K562 (cell line): ENCODE results near the gene BCR. TPM values are rescaled to one million over a fixed set of nuclear protein-coding genes. Genes with fewer than 3 reads are reported as not detected.

Experiments
- ATAC-seq: fragments of 200-7000 bp; cut with Tn5 transposase; 3 replicates; pipeline ENCODE4 v1.9.1; 2020; ENCODE audit warnings: moderate library complexity
- BruUV-seq: library from RNA; stranded (reverse); fragments of 400-500 nt; replicated peaks from 2 replicates; lab custom pipeline; 2021; lab: Mats Ljungman, UMichigan
- CTCF ChIA-PET: fragments of 300-600 bp; formaldehyde crosslinking; extraction: SDS; loops from one replicate; lab custom pipeline; 2021; ENCODE audit warnings: low intra/inter-chr PET ratio; lab: Yijun Ruan, JAX
- POLR2A ChIA-PET: fragments of 300-600, 350-650 bp; sonication (Branson Sonifier 250); formaldehyde crosslinking; extraction: SDS; loops from one replicate; lab custom pipeline; 2021; ENCODE audit warnings: antibody characterized with exemption, inconsistent platforms; lab: Yijun Ruan, JAX
- DNase-seq, 4 experiments: peaks; one replicate each; pipeline versions ENCODE4 v3.0.0 to v3.0.0-alpha.2; 2011 to 2018; ENCODE audit warnings: low spot score in 3 of 4, mixed read lengths in 3 of 4; ENCODE audit errors: extremely low read depth in 1 of 4
- FAIRE-seq: peaks from 2 replicates; lab custom pipeline; 2011; peaks lifted over from hg19 to GRCh38; lab: Jason Lieb, UNC
- H2AFZ ChIP-seq: 2 replicates; pipeline ENCODE4 v1.6.0; 2011; ENCODE audit warnings: low read depth, low read length, control low read depth, inconsistent platforms
- H3K27ac ChIP-seq: fragments of 200-600 bp; 3 replicates; pipeline ENCODE4 v1.8.0; 2011; ENCODE audit warnings: low read depth, mild to moderate bottlenecking, control low read depth, inconsistent platforms, low read length, moderate library complexity, mixed read lengths; ENCODE audit errors: extremely low read depth
- H3K27me3 ChIP-seq, 2 experiments: fragments of 300-600 bp in 1 of 2; 2 replicates in 1 of 2; 3 replicates in 1 of 2; pipeline versions ENCODE4 v1.6.0 to v1.8.0; 2011; ENCODE audit warnings: inconsistent platforms in 2 of 2, low read length in 2 of 2, mild to moderate bottlenecking in 1 of 2, mixed read lengths in 1 of 2, moderate library complexity in 1 of 2; ENCODE audit not compliant: control insufficient read depth in 2 of 2, insufficient read depth in 2 of 2
- H3K36me3 ChIP-seq: fragments of 300-600 bp; 3 replicates; pipeline ENCODE4 v1.8.0; 2011; ENCODE audit warnings: mild to moderate bottlenecking, low read length, inconsistent platforms; ENCODE audit not compliant: control insufficient read depth, insufficient read depth
- H3K4me1 ChIP-seq, 2 experiments: fragments of 200-600 bp in 1 of 2; replicated peaks in 1 of 2; 2 replicates in 1 of 2; 3 replicates in 1 of 2; pipeline versions ENCODE4 v1.5.1 to v1.8.0; 2011; ENCODE audit warnings: inconsistent platforms in 2 of 2, low read length in 2 of 2, mild to moderate bottlenecking in 1 of 2, mixed read lengths in 1 of 2, moderate library complexity in 1 of 2; ENCODE audit not compliant: control insufficient read depth in 2 of 2, insufficient read depth in 2 of 2
- H3K4me2 ChIP-seq: 2 replicates; pipeline ENCODE4 v1.6.1; 2011; ENCODE audit warnings: low read length, control low read depth, inconsistent platforms, mixed read lengths; ENCODE audit not compliant: insufficient read depth
- H3K4me3 ChIP-seq: fragments of 200-600 bp; sonication (generic), shearing (Covaris generic); 2 replicates; pipeline ENCODE4 v1.5.1; 2016; ENCODE audit warnings: control low read depth, inconsistent platforms
- H3K79me2 ChIP-seq: fragments of 200-600 bp; 3 replicates; pipeline ENCODE4 v1.8.0; 2011; ENCODE audit warnings: low read length, inconsistent platforms; ENCODE audit not compliant: control insufficient read depth, insufficient read depth
- H3K9ac ChIP-seq, 2 experiments: 2 replicates each; pipeline versions ENCODE4 v1.6.0 to v1.6.1; 2011; ENCODE audit warnings: low read depth in 2 of 2, low read length in 2 of 2, control low read depth in 1 of 2, inconsistent platforms in 1 of 2, mild to moderate bottlenecking in 1 of 2, mixed read lengths in 1 of 2; ENCODE audit not compliant: insufficient read depth in 1 of 2
- H3K9me1 ChIP-seq: one replicate; pipeline ENCODE4 v1.6.0; 2011; ENCODE audit warnings: inconsistent platforms, mild to moderate bottlenecking, low read length, moderate library complexity; ENCODE audit not compliant: control insufficient read depth, insufficient read depth
- H3K9me3 ChIP-seq: replicated peaks from 2 replicates; pipeline ENCODE4 v1.5.1; 2011; ENCODE audit warnings: low read depth, low read length, inconsistent platforms; ENCODE audit not compliant: control insufficient read depth, insufficient read depth
- H4K20me1 ChIP-seq: replicated peaks from 2 replicates; pipeline ENCODE4 v1.6.1; 2011; ENCODE audit warnings: low read length, inconsistent platforms, mixed read lengths; ENCODE audit not compliant: control insufficient read depth, insufficient read depth
- EGR1 ChIP-seq: fragments of 450-650 bp; conservative IDR thresholded peaks from 2 replicates; pipeline ENCODE4 v1.6.1; 2017; ENCODE audit warnings: mild to moderate bottlenecking
- JUNB ChIP-seq: fragments of 450-650 bp; formaldehyde crosslinking; conservative IDR thresholded peaks from 2 replicates; pipeline ENCODE4 v1.4.0; 2020; ENCODE audit warnings: mild to moderate bottlenecking
- MLX ChIP-seq, 2 experiments: fragments of 450-650 bp in 1 of 2; sonication (generic) in 1 of 2; formaldehyde crosslinking; conservative IDR thresholded peaks; 2 replicates each; pipeline versions ENCODE4 v1.4.0 to v1.8.1; 2020 to 2022; ENCODE audit warnings: mild to moderate bottlenecking in 1 of 2, missing genetic modification reagents in 1 of 2
- MYC ChIP-seq, 2 experiments: fragments of 250-450 bp in 1 of 2; sonication (Bioruptor Pico) in 1 of 2; IDR thresholded peaks; 2 replicates each; pipeline versions ENCODE4 v1.5.1 to v1.6.1; 2012 to 2021; ENCODE audit warnings: low read depth in 2 of 2, borderline replicate concordance in 1 of 2, improper control_type of control experiment in 1 of 2, low read length in 1 of 2, mild to moderate bottlenecking in 1 of 2, moderate library complexity in 1 of 2
- NFXL1 ChIP-seq: fragments of 450-650 bp; formaldehyde crosslinking; IDR thresholded peaks from 2 replicates; pipeline ENCODE4 v1.4.0; 2021; ENCODE audit warnings: mild to moderate bottlenecking
- PCBP1 ChIP-seq: fragments of 200-400 bp; formaldehyde crosslinking; IDR thresholded peaks from 2 replicates; pipeline ENCODE4 v1.6.1; 2018; ENCODE audit warnings: mild to moderate bottlenecking, low read depth, low read length; ENCODE audit not compliant: poor library complexity, severe bottlenecking
- RFX1 ChIP-seq: fragments of 450-650 bp; IDR thresholded peaks from 2 replicates; pipeline ENCODE4 v1.6.1; 2016; ENCODE audit warnings: mild to moderate bottlenecking, moderate library complexity
- SAFB ChIP-seq: fragments of 200-400 bp; formaldehyde crosslinking; IDR thresholded peaks from 2 replicates; pipeline ENCODE4 v1.6.1; 2017; ENCODE audit warnings: low read depth, low read length, borderline replicate concordance
- STAT6 ChIP-seq: sonication (generic); formaldehyde crosslinking; IDR thresholded peaks from 2 replicates; pipeline ENCODE4 v1.8.1; 2023; ENCODE audit warnings: mild to moderate bottlenecking, missing genetic modification reagents
- TAF15 ChIP-seq: fragments of 200-400 bp; formaldehyde crosslinking; IDR thresholded peaks from 2 replicates; pipeline ENCODE4 v1.6.1; 2017; ENCODE audit warnings: mild to moderate bottlenecking, low read depth, low read length, moderate library complexity
- TAF7 ChIP-seq: fragments of 450-650 bp; IDR thresholded peaks from 2 replicates; pipeline ENCODE4 v1.6.1; 2016; ENCODE audit warnings: missing genetic modification characterization, missing compliant biosample characterization
- TSHZ1 ChIP-seq: fragments of 250-450 bp; sonication (Bioruptor Pico); IDR thresholded peaks from 2 replicates; pipeline ENCODE4 v1.4.0; 2020; ENCODE audit warnings: mild to moderate bottlenecking, moderate library complexity
- ZNF436 ChIP-seq: fragments of 250-450, 450-650 bp; sonication (Bioruptor Pico); formaldehyde crosslinking; IDR thresholded peaks from 2 replicates; pipeline ENCODE4 v1.7.0; 2020; ENCODE audit warnings: mild to moderate bottlenecking
- WGBS: fragments of 100-300 bp; shearing (Covaris generic); methylation state at CpG from one replicate; pipeline ENCODE4 v1.1.6; 2016; ENCODE audit warnings: low coverage, mixed read lengths; ENCODE audit not compliant: insufficient coverage; ENCODE audit errors: missing lambda C conversion rate; 5-methylcytosine and 5-hydroxymethylcytosine counted together
- in situ Hi-C: fragments of 300-500 bp; cut with MboI; formaldehyde crosslinking; loops from 4 replicates; pipeline ENCODE4 v1.15.0; 2018; ENCODE audit warnings: inconsistent platforms, mixed read lengths
- intact Hi-C: fragments of 100-400 bp; cut with micrococcal nuclease; formaldehyde crosslinking; loops from 2 replicates; pipeline ENCODE4 v1.14.2; 2022
- polyA plus RNA-seq, 8 experiments: library from polyadenylated mRNA; depleted of rRNA in 4 of 8; stranded (reverse) in 5 of 8; unstranded in 3 of 8; fragments of >200 nt; fragmentation: Nextera tagmentation in 2 of 8; fragmentation: Illumina TruSeq in 1 of 8; extraction: Ambion mirVana in 2 of 8; extraction: Trizol in 1 of 8; gene quantifications; 2 replicates each; pipeline versions ENCODE4 v1.2.1 to v1.2.3, GENCODE V29; 2011 to 2014; ENCODE audit warnings: inconsistent platforms in 1 of 8, missing spikeins in 1 of 8
- total RNA-seq, 7 experiments: library from RNA; depleted of rRNA in 6 of 7; stranded (reverse); fragments of >200 nt in 6 of 7; fragmentation: Illumina TruSeq in 2 of 7; extraction: Trizol in 2 of 7; gene quantifications; 2 replicates each; pipeline versions ENCODE4 v1.2.1 to v1.2.3, GENCODE V29; 2011 to 2021; ENCODE audit warnings: low replicate concordance in 1 of 7

BCR gene
- total and polyA plus RNA-seq, 9 of the 15 experiments (the other 6 are each of a cell fraction or from before 2014, with no cell fraction given), result 0.41 to 150 (median 45.6) TPM

- no peak for TF ChIP-seq MYC (IDR thresholded peaks at IDR 0.05; ENCODE audit: low read depth, low read length)
- TF ChIP-seq MYC (CRISPR knock-in tag; IDR thresholded peaks at IDR 0.05; ENCODE audit: borderline replicate concordance, low read depth), result no peak
- TF ChIP-seq TAF15, result no peak
- no peak for TF ChIP-seq RFX1
Observed at GRCh38 chr22:23244690-23245044, 64.4 kb downstream of the BCR start (continued).

- no TSS peak for BruUV-seq
- Histone ChIP-seq H3K9me1 (peaks cover 63% of the 10 kb centered on the region), H3K9me3 (no peaks in the 10 kb centered on the region), H3K4me2 (no peak overlapping the region), H3K4me1 (peaks cover 41 to 61% of the 10 kb centered on the region in 2 experiments), H3K36me3 (peaks cover 16% of the 10 kb centered on the region; the same call in 2 of the 3 replicates), H3K27ac (no peak overlapping the region), H3K4me3 (no peak overlapping the region), H4K20me1 (peaks cover 68% of the 10 kb centered on the region), H3K9ac (peak overlapping the region in 1 of 2 experiments; percentile 59; a peak in 2 of 4 replicates), H2AFZ (no peak overlapping the region), H3K27me3 (no peaks in the 10 kb centered on the region), H3K79me2 (peaks cover 87% of the 10 kb centered on the region)
- WGBS, result 82% methylated on average over 17 of the region's 17 CpGs
- ChIA-PET CTCF (no interaction called here), POLR2A (interaction anchor here (0.6 to 13.0 kb wide), 8 partner anchors 10 to 100 kb away, joined by 3 to 351 read pairs (median 4); partner anchors contain the start of gene RAB36)
- no peak for ATAC-seq
- in situ Hi-C loops, result no loop called here
- intact Hi-C loops, result no loop called here
- DNase-seq, result peak in 2 of 4 experiments; percentile 55 to 63
- no peak for FAIRE-seq
- TF ChIP-seq SAFB (no peak), TSHZ1 (CRISPR knock-in tag) (no peak), MLX (CRISPR knock-in tag; conservative IDR thresholded peaks at IDR 0.05) (peak in 1 of 2 experiments; percentile 69; a peak in 1 of 4 replicates), TAF7 (tag) (no peak), NFXL1 (CRISPR knock-in tag) (no peak), ZNF436 (no peak), STAT6 (CRISPR knock-in tag) (peak; percentile 15; the same call in 1 of the 2 replicates), EGR1 (no peak), JUNB (CRISPR knock-in tag) (no peak), PCBP1 (no peak)
Observed at GRCh38 chr22:23245045-23245798, 64.9 kb downstream of the BCR start.
